ENCODE measurements around the gene PRPF6.

The PRPF6 gene

GRCh38 chr20:64021124-64021975 is 40.4 kb downstream of the PRPF6 start:
- H3K27ac ChIP-seq (ENCODE audit: low read depth, low read length): no peak overlapping the region
- H3K4me1 ChIP-seq (ENCODE audit: control insufficient read depth, low read length): no peaks in the 10 kb centered on the region
- peaks cover 83% of the 10 kb centered on the region for H3K36me3 ChIP-seq (ENCODE audit: control insufficient read depth, low read length)
- no peaks in the 10 kb centered on the region for H3K9me2 ChIP-seq (replicated peaks; ENCODE audit: control insufficient read depth, low read length)
- H3K27me3 ChIP-seq (ENCODE audit: control insufficient read depth, low read length): no peaks in the 10 kb centered on the region
- no peaks in the 10 kb centered on the region for H3K9me3 ChIP-seq (ENCODE audit: control insufficient read depth, insufficient read depth, low read length)
- H3K79me2 ChIP-seq (ENCODE audit: control insufficient read depth, low read length): peaks cover 4% of the 10 kb centered on the region
- H3K4me3 ChIP-seq (ENCODE audit: low read length): no peak overlapping the region
- no peaks in the 10 kb centered on the region for H4K20me1 ChIP-seq (ENCODE audit: control insufficient read depth, insufficient read depth, low read depth, low read length)
- H3K4me2 ChIP-seq (ENCODE audit: low read length): no peak overlapping the region
- no peaks in the 10 kb centered on the region for H3F3A ChIP-seq (ENCODE audit: control insufficient read depth, insufficient read depth)
- no peak for TF ChIP-seq EZH2phosphoT487 (IDR thresholded peaks at IDR 0.05; ENCODE audit: borderline replicate concordance, low read length)
- TF ChIP-seq, protein P1, sequence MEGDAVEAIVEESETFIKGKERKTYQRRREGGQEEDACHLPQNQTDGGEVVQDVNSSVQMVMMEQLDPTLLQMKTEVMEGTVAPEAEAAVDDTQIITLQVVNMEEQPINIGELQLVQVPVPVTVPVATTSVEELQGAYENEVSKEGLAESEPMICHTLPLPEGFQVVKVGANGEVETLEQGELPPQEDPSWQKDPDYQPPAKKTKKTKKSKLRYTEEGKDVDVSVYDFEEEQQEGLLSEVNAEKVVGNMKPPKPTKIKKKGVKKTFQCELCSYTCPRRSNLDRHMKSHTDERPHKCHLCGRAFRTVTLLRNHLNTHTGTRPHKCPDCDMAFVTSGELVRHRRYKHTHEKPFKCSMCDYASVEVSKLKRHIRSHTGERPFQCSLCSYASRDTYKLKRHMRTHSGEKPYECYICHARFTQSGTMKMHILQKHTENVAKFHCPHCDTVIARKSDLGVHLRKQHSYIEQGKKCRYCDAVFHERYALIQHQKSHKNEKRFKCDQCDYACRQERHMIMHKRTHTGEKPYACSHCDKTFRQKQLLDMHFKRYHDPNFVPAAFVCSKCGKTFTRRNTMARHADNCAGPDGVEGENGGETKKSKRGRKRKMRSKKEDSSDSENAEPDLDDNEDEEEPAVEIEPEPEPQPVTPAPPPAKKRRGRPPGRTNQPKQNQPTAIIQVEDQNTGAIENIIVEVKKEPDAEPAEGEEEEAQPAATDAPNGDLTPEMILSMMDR (IDR thresholded peaks at IDR 0.05; ENCODE audit: low read depth, low read length, poor library complexity, severe bottlenecking): no peak

DNA sequence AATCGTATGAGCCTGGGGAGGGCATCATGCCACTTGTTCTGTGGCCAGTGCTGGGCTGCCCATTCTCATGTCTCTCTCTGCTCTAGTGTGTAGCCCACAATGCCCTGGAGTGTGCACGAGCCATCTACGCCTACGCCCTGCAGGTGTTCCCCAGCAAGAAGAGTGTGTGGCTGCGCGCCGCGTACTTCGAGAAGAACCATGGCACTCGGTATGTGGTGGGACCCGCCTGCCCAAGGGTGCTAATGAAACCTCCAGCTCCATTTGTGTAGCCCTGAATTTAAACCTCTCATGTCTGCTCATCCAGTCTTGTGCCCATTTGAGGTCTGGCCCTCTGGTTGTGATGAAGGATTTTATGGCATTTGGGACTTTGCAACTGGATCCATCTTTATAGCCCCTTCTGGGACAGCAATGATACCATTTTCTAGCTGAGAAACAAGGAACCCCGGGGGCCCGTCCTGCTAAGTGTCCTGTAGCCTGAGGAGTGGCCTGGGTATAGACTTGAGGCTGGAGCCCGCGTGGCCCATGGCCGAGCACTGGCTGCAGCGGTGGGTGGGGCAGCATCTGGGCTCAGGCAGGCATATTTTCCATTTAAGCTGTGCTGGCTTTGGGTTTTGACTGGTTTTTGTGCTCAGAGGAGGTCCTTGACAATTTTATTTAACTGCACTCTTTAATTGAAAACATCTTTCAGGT is 41.9 kb downstream of the PRPF6 start:
- Histone ChIP-seq H3K9me3 (ENCODE audit: control insufficient read depth, insufficient read depth, low read length) (no peaks in the 10 kb centered on the region), H3F3A (ENCODE audit: control insufficient read depth, insufficient read depth) (no peaks in the 10 kb centered on the region), H3K27ac (ENCODE audit: low read depth, low read length) (no peak overlapping the region), H3K27me3 (ENCODE audit: control insufficient read depth, low read length) (no peaks in the 10 kb centered on the region), H3K36me3 (ENCODE audit: control insufficient read depth, low read length) (peaks cover 87% of the 10 kb centered on the region), H3K79me2 (ENCODE audit: control insufficient read depth, low read length) (no peaks in the 10 kb centered on the region; the same call in 1 of the 2 replicates), H3K4me1 (ENCODE audit: control insufficient read depth, low read length) (no peaks in the 10 kb centered on the region), H4K20me1 (ENCODE audit: control insufficient read depth, insufficient read depth, low read depth, low read length) (no peaks in the 10 kb centered on the region), H3K4me2 (ENCODE audit: low read length) (no peak overlapping the region), H3K4me3 (ENCODE audit: low read length) (no peak overlapping the region), H3K9me2 (replicated peaks; ENCODE audit: control insufficient read depth, low read length) (no peaks in the 10 kb centered on the region)
- no peak for TF ChIP-seq EZH2phosphoT487 (IDR thresholded peaks at IDR 0.05; ENCODE audit: borderline replicate concordance, low read length)
- TF ChIP-seq, protein P1 (IDR thresholded peaks at IDR 0.05; ENCODE audit: low read depth, low read length, poor library complexity, severe bottlenecking): no peak

DNA sequence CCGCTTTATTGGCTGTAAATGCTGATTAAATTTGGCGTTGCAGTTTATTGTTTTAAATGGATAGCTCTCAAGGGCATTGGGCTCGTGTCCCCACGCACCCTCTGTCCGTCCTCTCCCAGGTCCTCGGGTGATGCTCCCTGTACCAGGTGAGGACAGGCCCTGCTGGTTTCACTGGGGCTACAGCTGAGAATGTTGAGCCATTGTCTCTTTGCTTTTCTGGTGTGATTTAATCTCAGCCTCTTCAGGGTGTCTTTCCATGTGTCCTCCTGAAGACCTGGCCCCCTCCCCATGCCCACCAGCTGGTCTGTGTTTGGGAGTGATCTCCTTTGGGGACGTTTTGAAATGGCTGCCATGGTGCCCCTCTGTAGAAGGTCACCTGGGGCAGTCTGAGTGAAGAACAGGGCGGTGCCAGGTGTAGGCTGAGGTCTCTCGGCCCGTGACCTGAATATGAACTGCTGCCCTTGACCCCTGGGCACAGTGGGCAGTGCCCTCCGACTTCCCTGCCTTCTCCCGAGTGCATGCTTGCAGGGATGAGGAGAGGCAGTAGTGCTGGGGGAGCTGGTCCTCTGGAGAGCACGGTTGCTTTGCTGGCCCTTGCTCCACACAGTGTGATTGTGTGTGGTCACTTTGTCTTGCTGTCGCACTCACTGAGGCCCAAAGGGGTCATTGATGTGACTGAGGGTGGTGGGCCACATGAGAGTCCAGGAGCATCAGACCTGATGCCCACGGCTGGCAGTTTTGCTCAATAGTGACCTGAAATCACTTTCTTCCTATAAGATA is 42.6 kb downstream of the PRPF6 start:
- H3K4me2 ChIP-seq (ENCODE audit: low read length): no peak overlapping the region
- H3K36me3 ChIP-seq (ENCODE audit: control insufficient read depth, low read length): peaks cover 90% of the 10 kb centered on the region

More for the DNA sequence above, 42.6 kb downstream of the PRPF6 start:
- no peaks in the 10 kb centered on the region for H4K20me1 ChIP-seq (ENCODE audit: control insufficient read depth, insufficient read depth, low read depth, low read length)
- H3K79me2 ChIP-seq (ENCODE audit: control insufficient read depth, low read length): no peaks in the 10 kb centered on the region; the same call in 1 of the 2 replicates
- H3K9me2 ChIP-seq (replicated peaks; ENCODE audit: control insufficient read depth, low read length): no peaks in the 10 kb centered on the region
- no peaks in the 10 kb centered on the region for H3F3A ChIP-seq (ENCODE audit: control insufficient read depth, insufficient read depth)
- no peaks in the 10 kb centered on the region for H3K4me1 ChIP-seq (ENCODE audit: control insufficient read depth, low read length)
- H3K27ac ChIP-seq (ENCODE audit: low read depth, low read length): no peak overlapping the region
- no peaks in the 10 kb centered on the region for H3K27me3 ChIP-seq (ENCODE audit: control insufficient read depth, low read length)
- no peak overlapping the region for H3K4me3 ChIP-seq (ENCODE audit: low read length)
- TF ChIP-seq EZH2phosphoT487 (IDR thresholded peaks at IDR 0.05; ENCODE audit: borderline replicate concordance, low read length): no peak
- TF ChIP-seq, protein P1 (IDR thresholded peaks at IDR 0.05; ENCODE audit: low read depth, low read length, poor library complexity, severe bottlenecking): no peak
- no peaks in the 10 kb centered on the region for H3K9me3 ChIP-seq (ENCODE audit: control insufficient read depth, insufficient read depth, low read length)
